Testis (tissue), 3 donors: ENCODE data around the gene PLEKHA7. TPM values are rescaled to one million over a fixed set of nuclear protein-coding genes. Genes with fewer than 3 reads are reported as not detected.

Source experiments
- DNase-seq: peaks from one replicate; pipeline ENCODE4 v3.0.0-alpha.2; 2019
- H3K27ac ChIP-seq, 2 donors: fragments of 200-600 bp; sonication (generic); one replicate each; pipeline ENCODE4 v1.5.1; 2019
- H3K27me3 ChIP-seq: fragments of 200-600 bp; sonication (generic); one replicate; pipeline ENCODE4 v1.5.1; 2019
- H3K36me3 ChIP-seq: fragments of 200-600 bp; sonication (generic); one replicate; pipeline ENCODE4 v1.5.1; 2017; ENCODE audit warnings: low read depth; ENCODE audit errors: missing control alignments
- H3K4me1 ChIP-seq: fragments of 200-600 bp; sonication (generic); one replicate; pipeline ENCODE4 v1.5.1; 2019
- H3K4me3 ChIP-seq, 2 donors: fragments of 200-600 bp; sonication (generic); one replicate each; pipeline ENCODE4 v1.5.1; 2017 to 2019
- H3K9me3 ChIP-seq: fragments of 200-600 bp; sonication (generic); one replicate; pipeline ENCODE4 v1.5.1; 2017
- POLR2A ChIP-seq: fragments of 450-650 bp; IDR thresholded peaks from one replicate; pipeline ENCODE4 v1.6.1; 2017; ENCODE audit warnings: antibody characterized with exemption, mild to moderate bottlenecking, moderate library complexity
- WGBS, 2 donors: methylation state at CpG; one replicate each; pipeline ENCODE4 v1.1.5; 2018; 5-methylcytosine and 5-hydroxymethylcytosine counted together
- intact Hi-C: fragments of 100-400 bp; cut with DNase I; formaldehyde crosslinking; loops from one replicate; pipeline ENCODE4 v1.15.1; 2023; ENCODE audit warnings: low total_unique reads
- polyA plus RNA-seq: library from polyadenylated mRNA; stranded (reverse); fragments of 350-450 nt; fragmentation: Illumina TruSeq; extraction: RNeasy Lipid Tissue Mini Kit (QIAGEN cat#74804); gene quantifications from one replicate; pipeline ENCODE4 v1.2.3, GENCODE V29; 2014; ENCODE audit warnings: low read depth, low replicate concordance; ENCODE audit not compliant: insufficient read depth
- total RNA-seq, 2 donors: library from RNA; depleted of rRNA; stranded (reverse); fragments of >200 nt; gene quantifications; one replicate each; pipeline ENCODE4 v1.2.3, GENCODE V29; 2016
- TF ChIP-seq, protein P1 (sequence below), 3 experiments: fragments of 450-650 bp in 2 of 3; fragments of 200-600 bp in 1 of 3; sonication (generic) in 1 of 3; IDR thresholded peaks; one replicate each; pipeline ENCODE4 v1.5.1; 2016 to 2019; ENCODE audit warnings: antibody characterized with exemption in 3 of 3, mild to moderate bottlenecking in 2 of 3, moderate library complexity in 1 of 3

The PLEKHA7 gene
- total and polyA plus RNA-seq, 3 donors from 2014 or later: 33.0 to 64.9 (median 63.9) TPM

- no peaks in the 10 kb centered on the region for H3K9me3 ChIP-seq
- peak; percentile 35 for DNase-seq
- 49 to 76% methylated on average over 3 of the region's 3 CpGs for WGBS, 2 donors
- no peak for TF ChIP-seq POLR2A
- no peaks in the 10 kb centered on the region for H3K27me3 ChIP-seq
- intact Hi-C loops: no loop called here
- H3K36me3 ChIP-seq: no peaks in the 10 kb centered on the region
- peaks cover 39% of the 10 kb centered on the region for H3K4me1 ChIP-seq
- H3K4me3 ChIP-seq: no peak overlapping the region
- peak overlapping the region; percentile 31 to 44 for H3K27ac ChIP-seq
Observed at GRCh38 chr11:16861862-16862261, 152.4 kb downstream of the PLEKHA7 start.

GRCh38 chr11:16860617-16861016 is 153.6 kb downstream of the PLEKHA7 start:
- no peaks in the 10 kb centered on the region for H3K9me3 ChIP-seq
- H3K4me3 ChIP-seq: no peak overlapping the region
- no peaks in the 10 kb centered on the region for H3K36me3 ChIP-seq
- peak overlapping the region in 1 of 2 donors; percentile 44 for H3K27ac ChIP-seq
- TF ChIP-seq, protein P1, sequence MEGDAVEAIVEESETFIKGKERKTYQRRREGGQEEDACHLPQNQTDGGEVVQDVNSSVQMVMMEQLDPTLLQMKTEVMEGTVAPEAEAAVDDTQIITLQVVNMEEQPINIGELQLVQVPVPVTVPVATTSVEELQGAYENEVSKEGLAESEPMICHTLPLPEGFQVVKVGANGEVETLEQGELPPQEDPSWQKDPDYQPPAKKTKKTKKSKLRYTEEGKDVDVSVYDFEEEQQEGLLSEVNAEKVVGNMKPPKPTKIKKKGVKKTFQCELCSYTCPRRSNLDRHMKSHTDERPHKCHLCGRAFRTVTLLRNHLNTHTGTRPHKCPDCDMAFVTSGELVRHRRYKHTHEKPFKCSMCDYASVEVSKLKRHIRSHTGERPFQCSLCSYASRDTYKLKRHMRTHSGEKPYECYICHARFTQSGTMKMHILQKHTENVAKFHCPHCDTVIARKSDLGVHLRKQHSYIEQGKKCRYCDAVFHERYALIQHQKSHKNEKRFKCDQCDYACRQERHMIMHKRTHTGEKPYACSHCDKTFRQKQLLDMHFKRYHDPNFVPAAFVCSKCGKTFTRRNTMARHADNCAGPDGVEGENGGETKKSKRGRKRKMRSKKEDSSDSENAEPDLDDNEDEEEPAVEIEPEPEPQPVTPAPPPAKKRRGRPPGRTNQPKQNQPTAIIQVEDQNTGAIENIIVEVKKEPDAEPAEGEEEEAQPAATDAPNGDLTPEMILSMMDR (IDR thresholded peaks at IDR 0.05): no peak
- TF ChIP-seq POLR2A: no peak
- no peaks in the 10 kb centered on the region for H3K27me3 ChIP-seq
- DNase-seq: peak; percentile 74
- intact Hi-C loops: no loop called here
- H3K4me1 ChIP-seq: peaks cover 39% of the 10 kb centered on the region
- 43% methylated on average over 1 of the region's 1 CpG for WGBS, 2 donors

DNA sequence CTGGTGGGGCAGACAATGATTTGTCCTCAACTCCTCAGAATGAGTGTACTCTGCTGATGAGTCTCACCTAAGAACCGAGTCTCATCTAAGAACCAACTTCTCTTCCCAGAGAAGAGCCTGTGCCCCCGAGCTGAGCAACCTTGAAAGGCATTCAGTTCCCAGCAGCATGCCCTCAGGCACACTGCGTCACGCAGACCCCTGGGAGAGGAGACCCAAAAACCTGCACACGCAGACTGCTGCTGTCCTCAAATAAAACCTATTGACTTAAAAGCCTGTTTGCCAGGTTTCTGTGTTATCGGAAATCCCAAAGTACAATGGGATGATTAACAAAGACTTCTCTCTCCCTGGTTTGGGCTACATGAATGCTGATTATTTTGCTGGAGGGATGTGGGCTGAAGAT is 154.6 kb downstream of the PLEKHA7 start:
- TF ChIP-seq, protein P1 (IDR thresholded peaks at IDR 0.05): no peak
- no peak for TF ChIP-seq POLR2A
- Histone ChIP-seq H3K27me3 (no peaks in the 10 kb centered on the region), H3K27ac (no peak overlapping the region), H3K36me3 (no peaks in the 10 kb centered on the region), H3K4me3 (no peak overlapping the region), H3K4me1 (peaks cover 39% of the 10 kb centered on the region), H3K9me3 (no peaks in the 10 kb centered on the region)
- WGBS, 2 donors: 67 to 81% methylated on average over 4 to 6 of the region's 6 CpGs
- DNase-seq: no peak
- intact Hi-C loops: no loop called here

DNA sequence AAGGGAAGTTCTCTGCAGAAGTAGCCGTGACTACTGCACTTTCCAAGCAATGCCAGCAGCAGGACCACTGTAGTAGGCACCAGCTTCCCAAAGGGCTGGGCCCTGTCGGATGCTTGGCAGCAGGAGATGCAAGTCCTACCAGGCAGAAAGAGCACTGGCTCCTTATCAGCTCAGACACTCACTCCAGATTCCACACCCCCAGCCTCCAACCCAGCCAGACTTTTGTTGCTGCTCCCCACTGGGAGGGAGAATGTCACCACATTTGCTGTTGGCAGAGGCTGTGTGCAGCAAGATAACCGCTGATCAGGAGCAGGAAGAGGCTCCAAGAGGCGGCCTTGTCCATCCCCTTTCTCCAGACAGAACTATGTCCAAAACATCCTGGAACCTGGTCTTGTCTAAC is 157.0 kb downstream of the PLEKHA7 start:
- peak; percentile 58 for DNase-seq
- H3K4me1 ChIP-seq: peaks cover 28% of the 10 kb centered on the region
- H3K27ac ChIP-seq: no peak overlapping the region
- no peaks in the 10 kb centered on the region for H3K27me3 ChIP-seq
- no peak for TF ChIP-seq POLR2A
- TF ChIP-seq, protein P1 (IDR thresholded peaks at IDR 0.05): no peak
- no peaks in the 10 kb centered on the region for H3K9me3 ChIP-seq
- WGBS, 2 donors: 64 to 73% methylated on average over 3 to 4 of the region's 4 CpGs
- H3K36me3 ChIP-seq: no peaks in the 10 kb centered on the region
- H3K4me3 ChIP-seq: no peak overlapping the region
- intact Hi-C loops: no loop called here

DNA sequence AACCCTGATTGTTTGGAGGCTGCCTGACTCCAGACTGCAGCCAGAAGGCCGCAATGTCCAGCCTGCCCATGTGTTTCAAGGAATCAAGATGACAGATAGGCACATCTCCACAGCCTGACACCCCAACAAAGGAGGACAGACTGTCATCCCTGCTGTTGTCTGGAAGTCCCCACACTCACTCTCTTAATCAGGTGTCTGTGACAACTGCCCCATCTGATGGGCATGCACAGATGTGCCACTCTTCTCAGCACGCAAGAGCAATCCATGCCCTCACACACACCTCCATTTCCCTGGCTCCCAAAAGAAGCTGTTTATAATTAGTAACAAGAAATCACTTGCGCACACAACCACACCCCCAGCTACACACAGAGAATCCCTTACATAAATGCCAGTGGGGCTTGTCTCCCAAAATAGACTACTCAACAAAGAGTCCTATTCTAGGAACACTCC is 158.2 kb downstream of the PLEKHA7 start:
- no peak overlapping the region for H3K4me3 ChIP-seq
- H3K36me3 ChIP-seq: no peaks in the 10 kb centered on the region
- peaks cover 20% of the 10 kb centered on the region for H3K4me1 ChIP-seq
- H3K27ac ChIP-seq: no peak overlapping the region
- H3K9me3 ChIP-seq: no peaks in the 10 kb centered on the region
- intact Hi-C loops: no loop called here
- no peaks in the 10 kb centered on the region for H3K27me3 ChIP-seq
- no peak for DNase-seq
- TF ChIP-seq, protein P1 (IDR thresholded peaks at IDR 0.05): no peak
- TF ChIP-seq POLR2A: no peak
- WGBS, 2 donors: 80 to 91% methylated on average over 3 of the region's 3 CpGs
